GM12878 (cell line): ENCODE data around the gene ASAP3.

Source experiments
- BRCA1 ChIP-seq: IDR thresholded peaks from 2 replicates; pipeline ENCODE4 v1.6.1; 2011; ENCODE audit warnings: low read depth, low read length, improper control_type of control experiment
- EP300 ChIP-seq, 2 experiments: fragments of 150-350 bp in 1 of 2; IDR thresholded peaks; 2 replicates each; pipeline ENCODE4 v1.6.1; 2011 to 2012; ENCODE audit warnings: low read depth in 2 of 2, low read length in 2 of 2, borderline replicate concordance in 1 of 2, improper control_type of control experiment in 1 of 2, inconsistent platforms in 1 of 2; ENCODE audit not compliant: control insufficient read depth in 1 of 2
- EZH2 ChIP-seq: IDR thresholded peaks from 2 replicates; pipeline ENCODE4 v1.6.1; 2012; ENCODE audit warnings: low read depth, mild to moderate bottlenecking, control low read depth, inconsistent platforms, low read length, borderline replicate concordance; ENCODE audit not compliant: control insufficient read depth
- POLR2A ChIP-seq: IDR thresholded peaks from 2 replicates; pipeline ENCODE4 v1.6.1; 2011; ENCODE audit warnings: low read depth, mild to moderate bottlenecking, low read length
- SP1 ChIP-seq: IDR thresholded peaks from one replicate; pipeline ENCODE4 v1.6.1; 2011; ENCODE audit warnings: low read depth, low read length
- TCF7 ChIP-seq: IDR thresholded peaks from 2 replicates; pipeline ENCODE4 v1.6.1; 2014; ENCODE audit warnings: antibody characterized with exemption, borderline replicate concordance
- TF ChIP-seq, protein P1 (sequence below): IDR thresholded peaks from 2 replicates; pipeline ENCODE4 v1.6.1; 2011; ENCODE audit warnings: borderline replicate concordance, low read depth, mild to moderate bottlenecking, moderate library complexity, mixed read lengths, low read length; ENCODE audit not compliant: insufficient read depth; ENCODE audit errors: extremely low read length
- TF ChIP-seq, protein P2 (sequence below): fragments of 450-650 bp; IDR thresholded peaks from 2 replicates; pipeline ENCODE4 v1.6.1; 2017; ENCODE audit warnings: antibody characterized with exemption, mild to moderate bottlenecking, moderate library complexity
- TF ChIP-seq, protein P3 (sequence below), 3 experiments: IDR thresholded peaks in 2 of 3; conservative IDR thresholded peaks in 1 of 3; 2 replicates each; pipeline ENCODE4 v1.5.1; 2011; ENCODE audit warnings: low read depth in 3 of 3, low read length in 3 of 3, mild to moderate bottlenecking in 3 of 3, control low read depth in 2 of 3, moderate library complexity in 2 of 3, inconsistent platforms in 1 of 3, mixed read lengths in 1 of 3; ENCODE audit not compliant: control insufficient read depth in 2 of 3, insufficient read depth in 1 of 3; ENCODE audit errors: extremely low read depth in 1 of 3

DNA sequence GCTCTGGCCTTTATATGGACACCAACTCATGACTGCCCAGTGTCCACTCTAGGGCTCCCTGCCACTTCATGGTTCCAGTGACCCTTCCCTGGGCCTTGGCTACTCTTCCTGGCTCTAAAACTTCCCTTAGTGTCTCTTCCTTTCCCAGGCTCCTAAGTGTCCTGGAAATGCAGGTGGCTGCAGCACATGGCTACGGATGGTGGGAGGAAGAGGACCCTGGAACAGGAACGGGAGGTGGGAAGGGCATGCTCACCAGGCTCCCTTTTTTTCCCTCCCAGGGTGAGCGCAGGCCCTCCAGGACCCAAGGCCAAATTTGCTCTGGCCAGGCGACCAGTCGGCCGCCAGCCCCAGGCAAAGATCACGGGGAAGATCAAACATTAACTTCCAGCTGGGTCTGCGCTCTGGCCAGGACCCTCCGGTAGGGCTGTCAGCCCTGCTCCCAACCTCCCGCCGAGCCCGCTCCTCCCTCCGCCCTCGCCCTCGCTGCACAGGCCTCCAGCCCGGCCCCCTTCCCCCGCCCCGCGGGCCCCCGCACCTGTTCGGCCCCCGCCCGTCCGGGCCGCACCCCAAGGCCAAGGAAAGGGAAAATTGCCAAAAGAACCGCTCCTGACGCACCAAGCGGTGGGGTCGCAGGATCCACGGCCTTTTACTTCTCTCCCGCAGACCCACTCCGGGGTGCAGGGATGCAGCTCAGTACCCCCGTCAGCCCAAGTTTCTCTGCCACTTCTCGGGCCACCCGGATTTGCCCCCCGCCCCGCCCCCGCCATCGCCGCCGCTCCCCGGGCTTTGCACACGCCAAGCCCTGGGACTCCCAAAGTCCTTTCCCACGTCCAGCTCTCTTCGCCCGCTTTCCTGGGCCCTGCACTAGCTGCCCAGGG, 60.3 kb downstream of the ASAP3 start:
- TF ChIP-seq EP300 (IDR thresholded peaks at IDR 0.05; ENCODE audit: borderline replicate concordance in 1 of 2, control insufficient read depth in 1 of 2, low read depth in 2 of 2, low read length in 2 of 2) (no peak), POLR2A (no peak), SP1 (no peak), BRCA1 (no peak), EZH2 (no peak), TCF7 (no peak)
- TF ChIP-seq, protein P1, sequence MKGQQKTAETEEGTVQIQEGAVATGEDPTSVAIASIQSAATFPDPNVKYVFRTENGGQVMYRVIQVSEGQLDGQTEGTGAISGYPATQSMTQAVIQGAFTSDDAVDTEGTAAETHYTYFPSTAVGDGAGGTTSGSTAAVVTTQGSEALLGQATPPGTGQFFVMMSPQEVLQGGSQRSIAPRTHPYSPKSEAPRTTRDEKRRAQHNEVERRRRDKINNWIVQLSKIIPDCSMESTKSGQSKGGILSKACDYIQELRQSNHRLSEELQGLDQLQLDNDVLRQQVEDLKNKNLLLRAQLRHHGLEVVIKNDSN, result no peak
- TF ChIP-seq, protein P2, sequence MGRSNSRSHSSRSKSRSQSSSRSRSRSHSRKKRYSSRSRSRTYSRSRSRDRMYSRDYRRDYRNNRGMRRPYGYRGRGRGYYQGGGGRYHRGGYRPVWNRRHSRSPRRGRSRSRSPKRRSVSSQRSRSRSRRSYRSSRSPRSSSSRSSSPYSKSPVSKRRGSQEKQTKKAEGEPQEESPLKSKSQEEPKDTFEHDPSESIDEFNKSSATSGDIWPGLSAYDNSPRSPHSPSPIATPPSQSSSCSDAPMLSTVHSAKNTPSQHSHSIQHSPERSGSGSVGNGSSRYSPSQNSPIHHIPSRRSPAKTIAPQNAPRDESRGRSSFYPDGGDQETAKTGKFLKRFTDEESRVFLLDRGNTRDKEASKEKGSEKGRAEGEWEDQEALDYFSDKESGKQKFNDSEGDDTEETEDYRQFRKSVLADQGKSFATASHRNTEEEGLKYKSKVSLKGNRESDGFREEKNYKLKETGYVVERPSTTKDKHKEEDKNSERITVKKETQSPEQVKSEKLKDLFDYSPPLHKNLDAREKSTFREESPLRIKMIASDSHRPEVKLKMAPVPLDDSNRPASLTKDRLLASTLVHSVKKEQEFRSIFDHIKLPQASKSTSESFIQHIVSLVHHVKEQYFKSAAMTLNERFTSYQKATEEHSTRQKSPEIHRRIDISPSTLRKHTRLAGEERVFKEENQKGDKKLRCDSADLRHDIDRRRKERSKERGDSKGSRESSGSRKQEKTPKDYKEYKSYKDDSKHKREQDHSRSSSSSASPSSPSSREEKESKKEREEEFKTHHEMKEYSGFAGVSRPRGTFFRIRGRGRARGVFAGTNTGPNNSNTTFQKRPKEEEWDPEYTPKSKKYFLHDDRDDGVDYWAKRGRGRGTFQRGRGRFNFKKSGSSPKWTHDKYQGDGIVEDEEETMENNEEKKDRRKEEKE, result no peak
- TF ChIP-seq, protein P3, sequence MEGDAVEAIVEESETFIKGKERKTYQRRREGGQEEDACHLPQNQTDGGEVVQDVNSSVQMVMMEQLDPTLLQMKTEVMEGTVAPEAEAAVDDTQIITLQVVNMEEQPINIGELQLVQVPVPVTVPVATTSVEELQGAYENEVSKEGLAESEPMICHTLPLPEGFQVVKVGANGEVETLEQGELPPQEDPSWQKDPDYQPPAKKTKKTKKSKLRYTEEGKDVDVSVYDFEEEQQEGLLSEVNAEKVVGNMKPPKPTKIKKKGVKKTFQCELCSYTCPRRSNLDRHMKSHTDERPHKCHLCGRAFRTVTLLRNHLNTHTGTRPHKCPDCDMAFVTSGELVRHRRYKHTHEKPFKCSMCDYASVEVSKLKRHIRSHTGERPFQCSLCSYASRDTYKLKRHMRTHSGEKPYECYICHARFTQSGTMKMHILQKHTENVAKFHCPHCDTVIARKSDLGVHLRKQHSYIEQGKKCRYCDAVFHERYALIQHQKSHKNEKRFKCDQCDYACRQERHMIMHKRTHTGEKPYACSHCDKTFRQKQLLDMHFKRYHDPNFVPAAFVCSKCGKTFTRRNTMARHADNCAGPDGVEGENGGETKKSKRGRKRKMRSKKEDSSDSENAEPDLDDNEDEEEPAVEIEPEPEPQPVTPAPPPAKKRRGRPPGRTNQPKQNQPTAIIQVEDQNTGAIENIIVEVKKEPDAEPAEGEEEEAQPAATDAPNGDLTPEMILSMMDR (IDR thresholded peaks at IDR 0.05 in 2 of 3, conservative IDR thresholded peaks at IDR 0.05 in 1 of 3; ENCODE audit: control insufficient read depth in 2 of 3, extremely low read depth in 1 of 3, insufficient read depth in 1 of 3, low read depth in 3 of 3, low read length in 3 of 3), result no peak
